Measurements from ENCODE around the gene ASB7.

DNA sequence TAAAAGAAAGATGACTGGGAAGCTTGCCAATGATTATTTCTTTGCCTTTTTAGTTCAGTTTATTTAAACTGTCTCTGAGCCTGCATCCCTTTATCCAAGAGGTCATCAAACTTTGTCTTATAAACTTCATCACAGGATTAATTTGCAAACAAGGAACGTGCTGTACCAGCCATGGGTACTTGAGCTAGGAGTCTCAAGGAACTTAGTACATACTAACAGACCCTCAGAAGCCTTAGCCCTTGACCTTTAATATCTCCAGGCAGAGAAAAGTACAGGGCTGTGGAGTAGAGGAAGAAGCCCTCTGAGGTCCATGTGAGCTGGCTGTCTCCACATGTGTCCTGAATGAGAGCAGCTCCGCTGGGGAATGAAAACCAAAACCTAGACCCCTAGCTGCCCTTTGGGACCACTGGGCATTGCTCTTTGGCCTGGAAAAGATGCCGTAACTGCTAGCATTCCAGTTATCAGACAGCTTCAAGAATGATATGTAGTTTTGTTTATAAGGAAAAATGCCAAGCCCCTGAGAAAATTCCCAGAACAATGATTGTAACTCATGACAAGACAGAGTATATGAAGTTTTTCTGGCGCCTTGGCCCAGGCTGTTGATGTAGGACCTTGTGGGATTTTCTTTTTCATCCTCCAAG is 92.1 kb downstream of the ASB7 start:
- TF ChIP-seq, protein P1, sequence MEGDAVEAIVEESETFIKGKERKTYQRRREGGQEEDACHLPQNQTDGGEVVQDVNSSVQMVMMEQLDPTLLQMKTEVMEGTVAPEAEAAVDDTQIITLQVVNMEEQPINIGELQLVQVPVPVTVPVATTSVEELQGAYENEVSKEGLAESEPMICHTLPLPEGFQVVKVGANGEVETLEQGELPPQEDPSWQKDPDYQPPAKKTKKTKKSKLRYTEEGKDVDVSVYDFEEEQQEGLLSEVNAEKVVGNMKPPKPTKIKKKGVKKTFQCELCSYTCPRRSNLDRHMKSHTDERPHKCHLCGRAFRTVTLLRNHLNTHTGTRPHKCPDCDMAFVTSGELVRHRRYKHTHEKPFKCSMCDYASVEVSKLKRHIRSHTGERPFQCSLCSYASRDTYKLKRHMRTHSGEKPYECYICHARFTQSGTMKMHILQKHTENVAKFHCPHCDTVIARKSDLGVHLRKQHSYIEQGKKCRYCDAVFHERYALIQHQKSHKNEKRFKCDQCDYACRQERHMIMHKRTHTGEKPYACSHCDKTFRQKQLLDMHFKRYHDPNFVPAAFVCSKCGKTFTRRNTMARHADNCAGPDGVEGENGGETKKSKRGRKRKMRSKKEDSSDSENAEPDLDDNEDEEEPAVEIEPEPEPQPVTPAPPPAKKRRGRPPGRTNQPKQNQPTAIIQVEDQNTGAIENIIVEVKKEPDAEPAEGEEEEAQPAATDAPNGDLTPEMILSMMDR (IDR thresholded peaks at IDR 0.05), result no peak
- no peak for TF ChIP-seq ZNF317 (CRISPR knock-in tag; IDR thresholded peaks at IDR 0.05; ENCODE audit: borderline replicate concordance, low read depth)
- no peak for TF ChIP-seq CREM (CRISPR knock-in tag; IDR thresholded peaks at IDR 0.05)
- TF ChIP-seq CREB1 (CRISPR knock-in tag; IDR thresholded peaks at IDR 0.05), result no peak
- TF ChIP-seq ZNF121 (CRISPR knock-in tag; IDR thresholded peaks at IDR 0.05), result no peak
- TF ChIP-seq, protein P2, sequence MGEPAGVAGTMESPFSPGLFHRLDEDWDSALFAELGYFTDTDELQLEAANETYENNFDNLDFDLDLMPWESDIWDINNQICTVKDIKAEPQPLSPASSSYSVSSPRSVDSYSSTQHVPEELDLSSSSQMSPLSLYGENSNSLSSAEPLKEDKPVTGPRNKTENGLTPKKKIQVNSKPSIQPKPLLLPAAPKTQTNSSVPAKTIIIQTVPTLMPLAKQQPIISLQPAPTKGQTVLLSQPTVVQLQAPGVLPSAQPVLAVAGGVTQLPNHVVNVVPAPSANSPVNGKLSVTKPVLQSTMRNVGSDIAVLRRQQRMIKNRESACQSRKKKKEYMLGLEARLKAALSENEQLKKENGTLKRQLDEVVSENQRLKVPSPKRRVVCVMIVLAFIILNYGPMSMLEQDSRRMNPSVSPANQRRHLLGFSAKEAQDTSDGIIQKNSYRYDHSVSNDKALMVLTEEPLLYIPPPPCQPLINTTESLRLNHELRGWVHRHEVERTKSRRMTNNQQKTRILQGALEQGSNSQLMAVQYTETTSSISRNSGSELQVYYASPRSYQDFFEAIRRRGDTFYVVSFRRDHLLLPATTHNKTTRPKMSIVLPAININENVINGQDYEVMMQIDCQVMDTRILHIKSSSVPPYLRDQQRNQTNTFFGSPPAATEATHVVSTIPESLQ (CRISPR knock-in tag; IDR thresholded peaks at IDR 0.05), result no peak
- TF ChIP-seq, protein P3, sequence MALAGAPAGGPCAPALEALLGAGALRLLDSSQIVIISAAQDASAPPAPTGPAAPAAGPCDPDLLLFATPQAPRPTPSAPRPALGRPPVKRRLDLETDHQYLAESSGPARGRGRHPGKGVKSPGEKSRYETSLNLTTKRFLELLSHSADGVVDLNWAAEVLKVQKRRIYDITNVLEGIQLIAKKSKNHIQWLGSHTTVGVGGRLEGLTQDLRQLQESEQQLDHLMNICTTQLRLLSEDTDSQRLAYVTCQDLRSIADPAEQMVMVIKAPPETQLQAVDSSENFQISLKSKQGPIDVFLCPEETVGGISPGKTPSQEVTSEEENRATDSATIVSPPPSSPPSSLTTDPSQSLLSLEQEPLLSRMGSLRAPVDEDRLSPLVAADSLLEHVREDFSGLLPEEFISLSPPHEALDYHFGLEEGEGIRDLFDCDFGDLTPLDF (CRISPR knock-in tag; IDR thresholded peaks at IDR 0.05), result no peak
- TF ChIP-seq, protein P4, sequence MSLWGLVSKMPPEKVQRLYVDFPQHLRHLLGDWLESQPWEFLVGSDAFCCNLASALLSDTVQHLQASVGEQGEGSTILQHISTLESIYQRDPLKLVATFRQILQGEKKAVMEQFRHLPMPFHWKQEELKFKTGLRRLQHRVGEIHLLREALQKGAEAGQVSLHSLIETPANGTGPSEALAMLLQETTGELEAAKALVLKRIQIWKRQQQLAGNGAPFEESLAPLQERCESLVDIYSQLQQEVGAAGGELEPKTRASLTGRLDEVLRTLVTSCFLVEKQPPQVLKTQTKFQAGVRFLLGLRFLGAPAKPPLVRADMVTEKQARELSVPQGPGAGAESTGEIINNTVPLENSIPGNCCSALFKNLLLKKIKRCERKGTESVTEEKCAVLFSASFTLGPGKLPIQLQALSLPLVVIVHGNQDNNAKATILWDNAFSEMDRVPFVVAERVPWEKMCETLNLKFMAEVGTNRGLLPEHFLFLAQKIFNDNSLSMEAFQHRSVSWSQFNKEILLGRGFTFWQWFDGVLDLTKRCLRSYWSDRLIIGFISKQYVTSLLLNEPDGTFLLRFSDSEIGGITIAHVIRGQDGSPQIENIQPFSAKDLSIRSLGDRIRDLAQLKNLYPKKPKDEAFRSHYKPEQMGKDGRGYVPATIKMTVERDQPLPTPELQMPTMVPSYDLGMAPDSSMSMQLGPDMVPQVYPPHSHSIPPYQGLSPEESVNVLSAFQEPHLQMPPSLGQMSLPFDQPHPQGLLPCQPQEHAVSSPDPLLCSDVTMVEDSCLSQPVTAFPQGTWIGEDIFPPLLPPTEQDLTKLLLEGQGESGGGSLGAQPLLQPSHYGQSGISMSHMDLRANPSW (CRISPR knock-in tag; conservative IDR thresholded peaks at IDR 0.05; ENCODE audit: low read depth), result no peak
- TF ChIP-seq TEAD4 (CRISPR knock-in tag; IDR thresholded peaks at IDR 0.05), result no peak

Measured in WTC11 (cell line).